ENCODE data around the gene NOM1. TPM values are rescaled to one million over a fixed set of nuclear protein-coding genes. Genes with fewer than 3 reads are reported as not detected.
"Not testable (repeated sequence)": the region's sequence is repeated elsewhere in the genome, so short reads cannot be mapped to it uniquely, and the experiment has no call there.

NOM1 gene
- total RNA-seq, result 46.7 and 47.2 TPM in 2 replicates

- Mint-ChIP-seq H3K4me1 (ENCODE audit: low read depth) (peaks cover 24% of the 10 kb centered on the region), H3K9me3 (no peaks in the 10 kb centered on the region), H3K4me3 (ENCODE audit: low read depth) (peak within 1 kb of the TSS; percentile 92), H3K27me3 (ENCODE audit: low read depth) (peaks cover 20% of the 10 kb centered on the region), H3K36me3 (ENCODE audit: low read depth) (peaks cover 41% of the 10 kb centered on the region), H3K27ac (peak within 1 kb of the TSS; percentile 89)
- peak; percentile 84 for DNase-seq (ENCODE audit: low spot score)
- intact Hi-C loops (cut with micrococcal nuclease), result loop anchor here (1.0 to 5.0 kb wide), 2 partner anchors 42 to 56 kb away; partner anchors contain the start of gene LMBR1
These were observed at the start of gene NOM1 for GRCh38 chr7:156949541-156950380. NOM1 (plus strand) TSS chr7:156949712; CDS start chr7:156949738, 26 bp downstream.

- H3K27me3 Mint-ChIP-seq (ENCODE audit: low read depth); H3K4me3 Mint-ChIP-seq (ENCODE audit: low read depth); DNase-seq (ENCODE audit: low spot score); H3K27ac Mint-ChIP-seq; intact Hi-C loops (cut with micrococcal nuclease); H3K36me3 Mint-ChIP-seq (ENCODE audit: low read depth); H3K9me3 Mint-ChIP-seq: not testable (repeated sequence)
- peaks cover 26% of the 10 kb centered on the region for H3K4me1 Mint-ChIP-seq (ENCODE audit: low read depth)
These were observed 49.4 kb upstream of the NOM1 start for GRCh38 chr7:156900093-156900492.

GRCh38 chr7:156903232-156903909 lies 46.1 kb upstream of the NOM1 start:
- no peak for DNase-seq (ENCODE audit: low spot score)
- Mint-ChIP-seq H3K4me1 (ENCODE audit: low read depth) (peaks cover 5% of the 10 kb centered on the region), H3K4me3 (ENCODE audit: low read depth) (no peak overlapping the region), H3K9me3 (no peaks in the 10 kb centered on the region), H3K27ac (no peak overlapping the region), H3K36me3 (ENCODE audit: low read depth) (no peaks in the 10 kb centered on the region), H3K27me3 (ENCODE audit: low read depth) (peaks cover 4% of the 10 kb centered on the region)
- intact Hi-C loops (cut with micrococcal nuclease), result no loop called here

- H3K9me3 Mint-ChIP-seq, result no peaks in the 10 kb centered on the region
- no peak overlapping the region for H3K4me3 Mint-ChIP-seq (ENCODE audit: low read depth)
- DNase-seq (ENCODE audit: low spot score), result no peak
- intact Hi-C loops (cut with micrococcal nuclease), result loop anchor here (5.0 kb wide), 1 partner anchor 41 kb away; the partner anchor contains the start of gene NOM1
- no peaks in the 10 kb centered on the region for H3K36me3 Mint-ChIP-seq (ENCODE audit: low read depth)
- peaks cover 4% of the 10 kb centered on the region for H3K27me3 Mint-ChIP-seq (ENCODE audit: low read depth)
- H3K4me1 Mint-ChIP-seq (ENCODE audit: low read depth), result peaks cover 9% of the 10 kb centered on the region
- no peak overlapping the region for H3K27ac Mint-ChIP-seq
These were observed 43.3 kb upstream of the NOM1 start for GRCh38 chr7:156906200-156906649.

GRCh38 chr7:156907656-156908055 lies 41.9 kb upstream of the NOM1 start:
- Mint-ChIP-seq H3K4me3 (ENCODE audit: low read depth) (no peak overlapping the region), H3K36me3 (ENCODE audit: low read depth) (no peaks in the 10 kb centered on the region), H3K27me3 (ENCODE audit: low read depth) (peaks cover 7% of the 10 kb centered on the region), H3K4me1 (ENCODE audit: low read depth) (peaks cover 9% of the 10 kb centered on the region), H3K9me3 (no peaks in the 10 kb centered on the region), H3K27ac (no peak overlapping the region)
- intact Hi-C loops (cut with micrococcal nuclease), result loop anchor here (5.0 kb wide), 1 partner anchor 40 kb away; the partner anchor contains the start of gene NOM1
- DNase-seq (ENCODE audit: low spot score), result no peak

GRCh38 chr7:156909574-156910252 lies 39.8 kb upstream of the NOM1 start:
- not testable (repeated sequence) for H3K4me1 Mint-ChIP-seq (ENCODE audit: low read depth); DNase-seq (ENCODE audit: low spot score); H3K27ac Mint-ChIP-seq; H3K36me3 Mint-ChIP-seq (ENCODE audit: low read depth); H3K9me3 Mint-ChIP-seq; H3K4me3 Mint-ChIP-seq (ENCODE audit: low read depth)
- intact Hi-C loops (cut with micrococcal nuclease), result loop anchor here (5.0 kb wide), 1 partner anchor 38 kb away; the partner anchor contains the start of gene NOM1
- peaks cover 13% of the 10 kb centered on the region for H3K27me3 Mint-ChIP-seq (ENCODE audit: low read depth)

GRCh38 chr7:156918635-156919034 lies 30.9 kb upstream of the NOM1 start:
- H3K4me3 Mint-ChIP-seq (ENCODE audit: low read depth), result no peak overlapping the region
- intact Hi-C loops (cut with micrococcal nuclease), result no loop called here
- H3K36me3 Mint-ChIP-seq (ENCODE audit: low read depth), result peaks cover 2% of the 10 kb centered on the region
- H3K4me1 Mint-ChIP-seq (ENCODE audit: low read depth), result peaks cover 26% of the 10 kb centered on the region
- H3K9me3 Mint-ChIP-seq, result no peaks in the 10 kb centered on the region
- DNase-seq (ENCODE audit: low spot score), result no peak
- H3K27ac Mint-ChIP-seq, result no peak overlapping the region
- peaks cover 25% of the 10 kb centered on the region for H3K27me3 Mint-ChIP-seq (ENCODE audit: low read depth)

- no peak overlapping the region for H3K4me3 Mint-ChIP-seq (ENCODE audit: low read depth)
- H3K9me3 Mint-ChIP-seq, result no peaks in the 10 kb centered on the region
- intact Hi-C loops (cut with micrococcal nuclease), result no loop called here
- no peak overlapping the region for H3K27ac Mint-ChIP-seq
- H3K27me3 Mint-ChIP-seq (ENCODE audit: low read depth), result peaks cover 26% of the 10 kb centered on the region
- no peak for DNase-seq (ENCODE audit: low spot score)
- peaks cover 2% of the 10 kb centered on the region for H3K36me3 Mint-ChIP-seq (ENCODE audit: low read depth)
- H3K4me1 Mint-ChIP-seq (ENCODE audit: low read depth), result peaks cover 31% of the 10 kb centered on the region
These were observed 30.3 kb upstream of the NOM1 start for GRCh38 chr7:156919132-156919713.

GRCh38 chr7:156920076-156920475 lies 29.4 kb upstream of the NOM1 start:
- no peak overlapping the region for H3K27ac Mint-ChIP-seq
- H3K4me1 Mint-ChIP-seq (ENCODE audit: low read depth), result peaks cover 32% of the 10 kb centered on the region
- no peaks in the 10 kb centered on the region for H3K9me3 Mint-ChIP-seq
- no peak for DNase-seq (ENCODE audit: low spot score)
- H3K27me3 Mint-ChIP-seq (ENCODE audit: low read depth), result peaks cover 31% of the 10 kb centered on the region
- peaks cover 2% of the 10 kb centered on the region for H3K36me3 Mint-ChIP-seq (ENCODE audit: low read depth)
- intact Hi-C loops (cut with micrococcal nuclease), result no loop called here
- no peak overlapping the region for H3K4me3 Mint-ChIP-seq (ENCODE audit: low read depth)

- H3K27ac Mint-ChIP-seq; H3K4me3 Mint-ChIP-seq (ENCODE audit: low read depth); DNase-seq (ENCODE audit: low spot score); H3K36me3 Mint-ChIP-seq (ENCODE audit: low read depth); H3K9me3 Mint-ChIP-seq; intact Hi-C loops (cut with micrococcal nuclease): not testable (repeated sequence)
- Mint-ChIP-seq H3K27me3 (ENCODE audit: low read depth) (peaks cover 29% of the 10 kb centered on the region), H3K4me1 (ENCODE audit: low read depth) (peaks cover 31% of the 10 kb centered on the region)
These were observed 28.8 kb upstream of the NOM1 start for GRCh38 chr7:156920487-156921373.

GRCh38 chr7:156922304-156922703 lies 27.2 kb upstream of the NOM1 start:
- H3K4me1 Mint-ChIP-seq (ENCODE audit: low read depth), result peaks cover 29% of the 10 kb centered on the region
- peaks cover 23% of the 10 kb centered on the region for H3K27me3 Mint-ChIP-seq (ENCODE audit: low read depth)
- H3K36me3 Mint-ChIP-seq (ENCODE audit: low read depth); intact Hi-C loops (cut with micrococcal nuclease); H3K9me3 Mint-ChIP-seq; DNase-seq (ENCODE audit: low spot score): not testable (repeated sequence)
- peak overlapping the region; percentile 56 for H3K4me3 Mint-ChIP-seq (ENCODE audit: low read depth)
- H3K27ac Mint-ChIP-seq, result peak overlapping the region; percentile 72
